Erythroblast (primary cell): ENCODE results near the gene CFTR.

Experiments
- GATA1 ChIP-seq: IDR thresholded peaks from 2 replicates; pipeline ENCODE4 v1.6.1; 2011; ENCODE audit warnings: low read depth, mild to moderate bottlenecking, control low read depth, low read length, moderate library complexity
- POLR2A ChIP-seq: IDR thresholded peaks from 2 replicates; pipeline ENCODE4 v1.6.1; 2011; ENCODE audit warnings: mild to moderate bottlenecking, low read length

DNA sequence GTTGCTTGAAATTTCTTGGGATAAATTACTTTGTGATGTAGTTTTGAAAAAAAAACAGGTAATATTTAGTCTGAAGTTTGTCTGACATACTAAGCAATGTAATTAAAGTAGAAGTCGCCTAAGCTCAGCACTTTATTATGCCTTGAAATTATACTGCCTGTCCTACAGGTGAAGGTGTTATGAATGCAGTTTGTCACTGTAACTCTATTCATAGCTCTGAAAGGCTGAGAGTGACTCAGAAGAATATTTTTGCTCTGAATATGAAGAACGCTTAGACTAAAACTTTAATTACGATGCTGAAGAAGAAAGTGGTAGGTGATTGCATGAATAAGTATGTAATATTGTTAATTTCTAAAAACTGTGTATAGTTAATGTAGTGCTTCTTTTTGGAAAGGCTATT lies 9.2 kb downstream of the CFTR start:
- TF ChIP-seq POLR2A (no peak), GATA1 (no peak)
